HG02973 (cell line): ENCODE data around the gene FAIM.
"Not testable (repeated sequence)": the region's sequence is repeated elsewhere in the genome, so short reads cannot be mapped to it uniquely, and the experiment has no call there.

Experiments used
- ATAC-seq: cut with Tn5 transposase; IDR thresholded peaks from one replicate; pipeline ENCODE4 v1.9.1; 2021; ENCODE audit warnings: moderate library complexity; ENCODE audit not compliant: unreplicated experiment

The FAIM gene

GRCh38 chr3:138600100-138600745 is 8.3 kb upstream of the FAIM start:
- no peak for ATAC-seq

GRCh38 chr3:138601661-138602060 is 6.9 kb upstream of the FAIM start:
- ATAC-seq, result not testable (repeated sequence)

GRCh38 chr3:138604106-138604595 is 4.4 kb upstream of the FAIM start:
- ATAC-seq, result not testable (repeated sequence)

GRCh38 chr3:138609898-138610266 is 1.3 kb downstream of the FAIM start:
- no peak for ATAC-seq

- ATAC-seq, result no peak
Observed at GRCh38 chr3:138615462-138615861, 6.9 kb downstream of the FAIM start.

GRCh38 chr3:138620431-138620830 is 11.9 kb downstream of the FAIM start:
- ATAC-seq, result no peak

- no peak for ATAC-seq
Observed at GRCh38 chr3:138624518-138624917, 15.9 kb downstream of the FAIM start.

GRCh38 chr3:138625707-138626365 is 17.3 kb downstream of the FAIM start:
- no peak for ATAC-seq

- ATAC-seq, result no peak
Observed at GRCh38 chr3:138629526-138629925, 21.0 kb downstream of the FAIM start.

GRCh38 chr3:138638641-138639040 is 30.1 kb downstream of the FAIM start:
- ATAC-seq, result no peak

- ATAC-seq, result no peak
Observed at GRCh38 chr3:138640537-138640936, 32.0 kb downstream of the FAIM start.

- ATAC-seq, result no peak
Observed at GRCh38 chr3:138642226-138642926, 33.8 kb downstream of the FAIM start.

GRCh38 chr3:138642927-138643253 is 34.3 kb downstream of the FAIM start:
- ATAC-seq, result no peak

GRCh38 chr3:138646008-138646407 is 37.4 kb downstream of the FAIM start:
- no peak for ATAC-seq

- ATAC-seq, result no peak
Observed at GRCh38 chr3:138646513-138646912, 37.9 kb downstream of the FAIM start.

GRCh38 chr3:138649134-138649533 is 40.6 kb downstream of the FAIM start:
- no peak for ATAC-seq

- ATAC-seq, result no peak
Observed at GRCh38 chr3:138653567-138653966, 45.0 kb downstream of the FAIM start.

- no peak for ATAC-seq
Observed at GRCh38 chr3:138657508-138657907, 48.9 kb downstream of the FAIM start.

- ATAC-seq, result no peak
Observed at GRCh38 chr3:138668107-138668506, 59.5 kb downstream of the FAIM start.

- ATAC-seq, result no peak
Observed at GRCh38 chr3:138670407-138670806, 61.8 kb downstream of the FAIM start.

GRCh38 chr3:138673641-138674530 is 65.3 kb downstream of the FAIM start:
- ATAC-seq, result no peak
